Measurements from ENCODE around the gene SPIB.

GRCh38 chr19:50433201-50434180 is 14.8 kb downstream of the SPIB start:
- TF ChIP-seq, protein P1, sequence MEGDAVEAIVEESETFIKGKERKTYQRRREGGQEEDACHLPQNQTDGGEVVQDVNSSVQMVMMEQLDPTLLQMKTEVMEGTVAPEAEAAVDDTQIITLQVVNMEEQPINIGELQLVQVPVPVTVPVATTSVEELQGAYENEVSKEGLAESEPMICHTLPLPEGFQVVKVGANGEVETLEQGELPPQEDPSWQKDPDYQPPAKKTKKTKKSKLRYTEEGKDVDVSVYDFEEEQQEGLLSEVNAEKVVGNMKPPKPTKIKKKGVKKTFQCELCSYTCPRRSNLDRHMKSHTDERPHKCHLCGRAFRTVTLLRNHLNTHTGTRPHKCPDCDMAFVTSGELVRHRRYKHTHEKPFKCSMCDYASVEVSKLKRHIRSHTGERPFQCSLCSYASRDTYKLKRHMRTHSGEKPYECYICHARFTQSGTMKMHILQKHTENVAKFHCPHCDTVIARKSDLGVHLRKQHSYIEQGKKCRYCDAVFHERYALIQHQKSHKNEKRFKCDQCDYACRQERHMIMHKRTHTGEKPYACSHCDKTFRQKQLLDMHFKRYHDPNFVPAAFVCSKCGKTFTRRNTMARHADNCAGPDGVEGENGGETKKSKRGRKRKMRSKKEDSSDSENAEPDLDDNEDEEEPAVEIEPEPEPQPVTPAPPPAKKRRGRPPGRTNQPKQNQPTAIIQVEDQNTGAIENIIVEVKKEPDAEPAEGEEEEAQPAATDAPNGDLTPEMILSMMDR (IDR thresholded peaks at IDR 0.05): no peak
- TF ChIP-seq POLR2A (IDR thresholded peaks at IDR 0.05) (no peak), POLR2AphosphoS5 (IDR thresholded peaks at IDR 0.05) (no peak), EP300 (IDR thresholded peaks at IDR 0.05) (no peak)

Measured in gastroesophageal sphincter (tissue), 3 donors.